ENCODE measurements around the gene LRP2.

The LRP2 gene

GRCh38 chr2:169203952-169204351, 158.4 kb downstream of the LRP2 start:
- Histone ChIP-seq H2AFZ (ENCODE audit: low read length) (no peak overlapping the region), H3K4me2 (ENCODE audit: low read depth, low read length, poor library complexity, severe bottlenecking) (no peak overlapping the region), H4K20me1 (ENCODE audit: insufficient read depth, low read length, poor library complexity, severe bottlenecking) (no peaks in the 10 kb centered on the region), H3K9me3 (ENCODE audit: insufficient read depth, low read depth, low read length) (no peaks in the 10 kb centered on the region), H3K36me3 (ENCODE audit: insufficient read depth, low read length) (no peaks in the 10 kb centered on the region), H3K27me3 (ENCODE audit: insufficient read depth, low read length, poor library complexity, severe bottlenecking) (no peaks in the 10 kb centered on the region), H3K4me1 (ENCODE audit: insufficient read depth, low read length, poor library complexity, severe bottlenecking) (no peaks in the 10 kb centered on the region), H3K9me2 (replicated peaks; ENCODE audit: low read depth, low read length) (no peaks in the 10 kb centered on the region), H3F3A (ENCODE audit: low read depth) (no peaks in the 10 kb centered on the region), H3K79me2 (ENCODE audit: insufficient read depth, low read length) (no peaks in the 10 kb centered on the region), H3K4me3 (ENCODE audit: low read length, poor library complexity, severe bottlenecking) (no peak overlapping the region), H3K9ac (ENCODE audit: low read depth, low read length, poor library complexity, severe bottlenecking) (no peak overlapping the region)
- no peak for TF ChIP-seq EZH2phosphoT487 (IDR thresholded peaks at IDR 0.05; ENCODE audit: borderline replicate concordance)
- TF ChIP-seq CTCF (conservative IDR thresholded peaks at IDR 0.05; ENCODE audit: low read length), result no peak

- no peaks in the 10 kb centered on the region for H3K9me2 ChIP-seq (replicated peaks; ENCODE audit: low read depth, low read length)
- no peak for TF ChIP-seq CTCF (conservative IDR thresholded peaks at IDR 0.05; ENCODE audit: low read length)
- TF ChIP-seq EZH2phosphoT487 (IDR thresholded peaks at IDR 0.05; ENCODE audit: borderline replicate concordance), result no peak
- no peak overlapping the region for H2AFZ ChIP-seq (ENCODE audit: low read length)
- H3K4me3 ChIP-seq (ENCODE audit: low read length, poor library complexity, severe bottlenecking), result no peak overlapping the region
- no peaks in the 10 kb centered on the region for H3K4me1 ChIP-seq (ENCODE audit: insufficient read depth, low read length, poor library complexity, severe bottlenecking)
- no peak overlapping the region for H3K9ac ChIP-seq (ENCODE audit: low read depth, low read length, poor library complexity, severe bottlenecking)
- H3K4me2 ChIP-seq (ENCODE audit: low read depth, low read length, poor library complexity, severe bottlenecking), result no peak overlapping the region
- no peaks in the 10 kb centered on the region for H4K20me1 ChIP-seq (ENCODE audit: insufficient read depth, low read length, poor library complexity, severe bottlenecking)
- no peaks in the 10 kb centered on the region for H3K27me3 ChIP-seq (ENCODE audit: insufficient read depth, low read length, poor library complexity, severe bottlenecking)
- H3K79me2 ChIP-seq (ENCODE audit: insufficient read depth, low read length), result no peaks in the 10 kb centered on the region
- H3K36me3 ChIP-seq (ENCODE audit: insufficient read depth, low read length), result no peaks in the 10 kb centered on the region
- no peaks in the 10 kb centered on the region for H3K9me3 ChIP-seq (ENCODE audit: insufficient read depth, low read depth, low read length)
- no peaks in the 10 kb centered on the region for H3F3A ChIP-seq (ENCODE audit: low read depth)
These were observed 161.6 kb downstream of the LRP2 start for GRCh38 chr2:169200756-169201155.

- H3K9me2 ChIP-seq (replicated peaks; ENCODE audit: low read depth, low read length), result no peaks in the 10 kb centered on the region
- no peaks in the 10 kb centered on the region for H3K27me3 ChIP-seq (ENCODE audit: insufficient read depth, low read length, poor library complexity, severe bottlenecking)
- no peak overlapping the region for H3K4me3 ChIP-seq (ENCODE audit: low read length, poor library complexity, severe bottlenecking)
- H3K9ac ChIP-seq (ENCODE audit: low read depth, low read length, poor library complexity, severe bottlenecking), result no peak overlapping the region
- no peak for TF ChIP-seq CTCF (conservative IDR thresholded peaks at IDR 0.05; ENCODE audit: low read length)
- TF ChIP-seq EZH2phosphoT487 (IDR thresholded peaks at IDR 0.05; ENCODE audit: borderline replicate concordance), result no peak
- no peaks in the 10 kb centered on the region for H3K9me3 ChIP-seq (ENCODE audit: insufficient read depth, low read depth, low read length)
- no peaks in the 10 kb centered on the region for H3K79me2 ChIP-seq (ENCODE audit: insufficient read depth, low read length)
- H3K4me1 ChIP-seq (ENCODE audit: insufficient read depth, low read length, poor library complexity, severe bottlenecking), result no peaks in the 10 kb centered on the region
- no peak overlapping the region for H3K4me2 ChIP-seq (ENCODE audit: low read depth, low read length, poor library complexity, severe bottlenecking)
- no peaks in the 10 kb centered on the region for H4K20me1 ChIP-seq (ENCODE audit: insufficient read depth, low read length, poor library complexity, severe bottlenecking)
- no peak overlapping the region for H2AFZ ChIP-seq (ENCODE audit: low read length)
- H3K36me3 ChIP-seq (ENCODE audit: insufficient read depth, low read length), result no peaks in the 10 kb centered on the region
- H3F3A ChIP-seq (ENCODE audit: low read depth), result no peaks in the 10 kb centered on the region
These were observed 168.7 kb downstream of the LRP2 start for GRCh38 chr2:169193618-169194017.

Data from Loucy (cell line).